ENCODE results near the gene SBSN. TPM values are rescaled to one million over a fixed set of nuclear protein-coding genes. Genes with fewer than 3 reads are reported as not detected.

Gene SBSN
- 0.23 and 235 TPM in 2 replicates for total RNA-seq (ENCODE audit: low replicate concordance)

GRCh38 chr19:35528218-35529038, at the start of gene SBSN:
TSS of gene SBSN (minus strand) at chr19:35528311. CDS start at chr19:35528281, 30 bp downstream.

GRCh38 chr19:35563207-35563829, 35.2 kb upstream of the SBSN start, which contains the start of gene ATP4A:
TSS of gene ATP4A (minus strand) at chr19:35563658. CDS start at chr19:35563629, 29 bp downstream.

GRCh38 chr19:35545001-35545854, 17.1 kb upstream of the SBSN start, which contains the start of gene TMEM147:
TSS of gene TMEM147 (plus strand) at chr19:35545626. CDS start at chr19:35545740, 114 bp downstream.

GRCh38 chr19:35533201-35533821, 5.2 kb upstream of the SBSN start, which contains the start of gene GAPDHS:
TSS of gene GAPDHS (plus strand) at chr19:35533456. CDS start at chr19:35533528, 72 bp downstream.

GRCh38 chr19:35513628-35514281, 14.4 kb downstream of the SBSN start, which contains the start of gene DMKN:
TSS of gene DMKN (minus strand) at chr19:35513649. CDS start at chr19:35513475, 174 bp downstream.

GRCh38 chr19:35490364-35490763, 37.7 kb downstream of the SBSN start, which contains the start of gene KRTDAP:
TSS of gene KRTDAP (minus strand) at chr19:35490464. CDS start at chr19:35490442, 22 bp downstream.

Other genes with a start within 250 kb of the SBSN start
- 0.08 TPM in 1 of 2 replicates, not detected in the other for gene HAMP, start 245.8 kb downstream of the SBSN start, total RNA-seq (ENCODE audit: low replicate concordance)
- gene MAG, start 236.2 kb downstream of the SBSN start, total RNA-seq (ENCODE audit: low replicate concordance), result 2.0 TPM in 1 of 2 replicates, not detected in the other
- gene CD22, start 199.1 kb downstream of the SBSN start, total RNA-seq (ENCODE audit: low replicate concordance), result 0.70 and 0.98 TPM in 2 replicates
- gene FFAR1, start 180.4 kb downstream of the SBSN start, total RNA-seq (ENCODE audit: low replicate concordance), result not detected in 2 replicates
- not detected in 2 replicates for gene FFAR3, start 169.9 kb downstream of the SBSN start, total RNA-seq (ENCODE audit: low replicate concordance)
- gene GPR42, start 157.2 kb downstream of the SBSN start, total RNA-seq (ENCODE audit: low replicate concordance), result not detected in 2 replicates
- gene FFAR2, start 80.1 kb downstream of the SBSN start, total RNA-seq (ENCODE audit: low replicate concordance), result not detected in 2 replicates
- not detected in 2 replicates for gene KRTDAP, start 37.8 kb downstream of the SBSN start, total RNA-seq (ENCODE audit: low replicate concordance)
- 0.38 and 49.4 TPM in 2 replicates for gene DMKN, start 14.7 kb downstream of the SBSN start, total RNA-seq (ENCODE audit: low replicate concordance)
- gene GAPDHS, start 5.1 kb upstream of the SBSN start, total RNA-seq (ENCODE audit: low replicate concordance), result not detected in 2 replicates
- gene TMEM147, start 17.3 kb upstream of the SBSN start, total RNA-seq (ENCODE audit: low replicate concordance), result 81.6 and 151 TPM in 2 replicates
- not detected in 2 replicates for gene ATP4A, start 35.3 kb upstream of the SBSN start, total RNA-seq (ENCODE audit: low replicate concordance)
- not detected in 2 replicates for gene PMIS2, start 57.9 kb upstream of the SBSN start, total RNA-seq (ENCODE audit: low replicate concordance)
- gene HAUS5, start 84.4 kb upstream of the SBSN start, total RNA-seq (ENCODE audit: low replicate concordance), result 1.9 and 6.3 TPM in 2 replicates
- 20.2 and 35.9 TPM in 2 replicates for gene RBM42, start 100.7 kb upstream of the SBSN start, total RNA-seq (ENCODE audit: low replicate concordance)
- gene ETV2, start 113.4 kb upstream of the SBSN start, total RNA-seq (ENCODE audit: low replicate concordance), result 0.23 and 0.47 TPM in 2 replicates
- gene COX6B1, start 120.0 kb upstream of the SBSN start, total RNA-seq (ENCODE audit: low replicate concordance), result 541 and 559 TPM in 2 replicates
- 0.08 TPM in 1 of 2 replicates, not detected in the other for gene UPK1A, start 138.2 kb upstream of the SBSN start, total RNA-seq (ENCODE audit: low replicate concordance)
- not detected in 2 replicates for gene ZBTB32, start 176.2 kb upstream of the SBSN start, total RNA-seq (ENCODE audit: low replicate concordance)
- 3.3 and 4.0 TPM in 2 replicates for gene KMT2B, start 189.7 kb upstream of the SBSN start, total RNA-seq (ENCODE audit: low replicate concordance)
- gene IGFLR1, start 214.1 kb upstream of the SBSN start, total RNA-seq (ENCODE audit: low replicate concordance), result 0.60 and 2.1 TPM in 2 replicates
- gene U2AF1L4, start 217.1 kb upstream of the SBSN start, total RNA-seq (ENCODE audit: low replicate concordance), result 4.9 and 6.1 TPM in 2 replicates
- gene PSENEN, start 217.3 kb upstream of the SBSN start, total RNA-seq (ENCODE audit: low replicate concordance), result 2.9 and 17.7 TPM in 2 replicates
- gene LIN37, start 220.3 kb upstream of the SBSN start, total RNA-seq (ENCODE audit: low replicate concordance), result 4.4 and 13.0 TPM in 2 replicates
- gene HSPB6, start 228.7 kb upstream of the SBSN start, total RNA-seq (ENCODE audit: low replicate concordance), result 12.2 and 44.7 TPM in 2 replicates
- gene PROSER3, start 229.9 kb upstream of the SBSN start, total RNA-seq (ENCODE audit: low replicate concordance), result 0.47 and 3.0 TPM in 2 replicates
- gene ARHGAP33, start 247.3 kb upstream of the SBSN start, total RNA-seq (ENCODE audit: low replicate concordance), result 1.7 and 2.2 TPM in 2 replicates

Data from smooth muscle cell of the coronary artery (primary cell).